HG02884 (cell line): Measurements from ENCODE around the gene IMPA2.
"Not testable (repeated sequence)": the region's sequence is repeated elsewhere in the genome, so short reads cannot be mapped to it uniquely, and the experiment has no call there.

Source experiments
- ATAC-seq: cut with Tn5 transposase; IDR thresholded peaks from one replicate; pipeline ENCODE4 v1.9.1; 2021; ENCODE audit warnings: mild to moderate bottlenecking, moderate library complexity; ENCODE audit not compliant: unreplicated experiment

IMPA2 gene

DNA sequence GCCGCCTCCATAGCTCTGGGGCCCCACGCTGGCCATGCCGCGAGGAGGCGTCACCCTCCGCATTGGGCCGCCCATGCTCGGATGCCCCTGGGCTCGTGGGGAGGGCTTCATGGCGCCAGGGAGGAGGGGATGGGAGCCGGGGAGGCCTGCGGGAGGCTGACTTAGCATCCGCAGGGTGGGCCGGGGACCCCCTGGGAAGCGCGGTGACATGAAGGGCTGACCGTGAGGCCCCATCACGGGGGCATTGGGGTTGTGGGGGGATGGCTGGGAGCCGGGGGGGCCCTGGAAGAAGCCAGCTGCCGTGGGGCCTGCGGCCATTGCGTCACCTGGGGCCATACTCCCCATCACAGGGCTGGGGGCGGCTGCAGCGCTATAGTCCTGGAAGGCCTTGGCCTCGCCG lies 86.4 kb downstream of the IMPA2 start:
- ATAC-seq = no peak

DNA sequence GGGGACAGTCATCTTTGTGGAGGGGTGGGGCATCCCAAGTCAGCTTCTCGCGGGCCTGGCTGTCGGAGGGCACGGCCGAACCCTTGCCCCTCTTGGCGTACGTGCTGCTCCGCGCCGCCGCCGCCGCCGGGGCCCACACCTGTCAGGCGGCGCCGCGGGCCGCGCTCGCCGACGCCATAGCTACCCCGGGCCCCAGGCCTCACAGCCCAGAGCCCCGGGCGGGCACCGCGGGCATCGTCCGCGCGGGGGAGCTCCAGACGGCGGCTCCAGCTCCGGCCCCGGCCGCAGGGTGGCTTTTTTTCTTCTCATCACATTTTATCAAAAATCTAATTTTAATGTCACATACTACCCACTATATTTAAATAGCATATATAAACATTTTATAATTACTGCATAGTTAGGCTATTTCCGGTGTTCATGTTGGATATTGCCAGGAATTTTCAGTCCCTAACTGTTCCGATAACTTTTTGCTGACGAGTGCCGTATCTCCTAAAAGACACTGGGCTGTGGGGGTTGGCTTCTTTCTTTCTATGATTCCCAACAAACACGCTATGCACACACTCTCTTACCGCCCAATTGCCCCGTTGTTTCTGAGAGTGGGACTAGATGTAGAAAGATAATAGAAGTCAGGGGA lies 87.1 kb downstream of the IMPA2 start:
- not testable (repeated sequence) for ATAC-seq

DNA sequence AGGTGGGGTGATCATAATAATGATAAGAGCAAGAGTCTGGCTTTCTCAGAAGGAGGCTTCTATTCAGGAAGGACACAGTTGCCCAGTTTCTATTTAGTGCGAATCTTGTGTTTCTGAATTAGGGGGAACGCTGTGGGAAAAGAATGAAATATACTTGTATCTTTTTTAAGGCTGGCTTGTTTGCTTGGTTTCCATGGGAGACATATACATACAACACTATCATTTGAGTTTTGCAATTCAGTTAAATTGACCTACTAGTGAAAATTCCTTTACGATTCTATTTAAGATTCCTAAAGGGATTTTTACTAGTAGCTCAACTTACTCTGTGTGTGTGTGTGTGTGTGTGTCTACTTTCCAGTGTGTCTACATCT lies 87.6 kb downstream of the IMPA2 start:
- no peak for ATAC-seq

DNA sequence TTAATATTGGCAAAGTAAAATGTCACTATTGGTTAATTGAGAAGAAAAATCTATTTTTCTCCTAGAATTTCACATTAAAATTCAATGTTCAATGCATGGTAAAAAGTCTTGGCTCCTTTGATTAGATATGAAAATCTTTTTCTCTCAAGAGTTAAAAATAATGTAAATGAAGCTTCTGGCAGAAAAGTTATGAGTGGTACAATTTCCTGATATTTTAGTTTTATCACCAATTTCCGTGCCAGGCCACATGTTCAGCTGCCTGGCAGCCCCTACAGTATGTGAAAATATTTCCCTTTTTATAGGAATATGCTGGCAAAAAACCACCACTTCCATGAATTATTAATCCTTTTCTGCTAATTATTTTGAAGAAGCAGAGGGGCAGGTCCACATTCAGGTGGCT lies 89.8 kb downstream of the IMPA2 start:
- not testable (repeated sequence) for ATAC-seq

DNA sequence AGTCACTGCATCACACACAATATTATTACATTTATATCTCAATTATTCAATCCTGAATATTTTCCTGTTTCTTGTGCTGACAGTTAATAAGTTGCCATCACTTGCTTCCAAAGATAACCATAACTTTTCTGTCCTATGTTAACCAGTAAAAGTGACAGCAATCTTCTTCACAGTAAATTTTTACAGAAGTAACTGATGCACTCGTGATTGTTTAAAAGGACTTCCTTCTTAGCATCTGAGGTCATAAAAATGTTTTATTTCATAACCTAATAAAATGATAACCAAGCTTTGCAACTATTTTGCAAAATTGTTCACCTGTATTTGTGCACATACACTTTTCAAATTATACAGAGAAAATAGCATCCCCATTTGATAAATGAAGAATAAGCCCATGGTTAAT lies 91.7 kb downstream of the IMPA2 start:
- no peak for ATAC-seq

DNA sequence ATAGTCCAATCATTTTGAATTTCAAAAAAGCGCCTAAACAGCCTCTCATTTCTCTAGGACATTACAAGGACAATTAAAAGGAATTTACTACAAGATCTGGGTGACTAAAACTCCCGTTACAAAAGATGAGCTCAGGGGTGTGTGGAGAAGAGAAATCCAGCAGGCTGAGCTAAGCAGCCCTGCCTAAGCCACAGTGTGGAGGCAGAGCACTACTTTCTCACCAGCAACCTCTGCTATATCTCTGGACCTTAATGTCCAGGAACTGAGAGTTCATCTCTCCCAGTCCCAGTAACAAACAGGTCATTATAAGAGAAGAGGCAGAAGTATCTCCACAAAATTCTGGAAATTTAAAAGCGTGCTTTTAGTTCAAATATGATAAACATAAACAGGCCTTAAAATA lies 93.4 kb downstream of the IMPA2 start:
- ATAC-seq = no peak

DNA sequence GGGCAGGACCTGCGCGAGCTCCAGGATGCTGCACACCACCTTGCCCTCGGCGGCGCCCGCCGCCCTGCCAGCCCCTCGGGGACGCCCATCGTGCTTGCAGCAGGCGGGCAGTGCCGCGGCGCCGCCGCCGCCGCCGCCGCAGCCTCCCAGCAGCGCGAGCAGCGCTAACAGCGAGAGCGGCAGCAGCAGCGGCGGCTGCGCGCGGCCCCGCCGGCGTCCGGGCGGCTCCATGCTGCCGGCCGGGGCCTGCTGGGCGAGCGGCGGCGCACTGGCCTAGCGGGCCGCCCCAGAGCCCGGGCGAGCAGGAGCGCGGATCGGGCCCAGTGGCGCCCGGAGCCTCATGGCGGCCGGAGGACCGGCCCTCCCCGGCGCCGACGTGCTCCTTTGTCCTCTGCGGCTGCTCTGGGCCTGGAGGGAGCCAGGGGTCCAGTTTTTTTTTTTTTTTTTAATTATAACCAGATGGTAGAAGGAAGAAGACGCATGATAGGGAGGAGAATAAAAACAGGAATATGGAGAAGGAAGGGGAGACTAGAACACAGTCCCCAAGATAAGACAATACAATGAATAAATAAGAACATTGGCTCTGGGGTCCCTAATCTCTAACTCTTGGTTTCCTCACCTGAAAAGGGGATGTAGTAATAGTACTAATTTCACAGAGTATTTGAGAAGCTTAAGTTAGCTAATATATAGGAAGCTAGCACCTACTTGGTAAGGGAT lies 95.3 kb downstream of the IMPA2 start:
- peak; percentile 75 for ATAC-seq

DNA sequence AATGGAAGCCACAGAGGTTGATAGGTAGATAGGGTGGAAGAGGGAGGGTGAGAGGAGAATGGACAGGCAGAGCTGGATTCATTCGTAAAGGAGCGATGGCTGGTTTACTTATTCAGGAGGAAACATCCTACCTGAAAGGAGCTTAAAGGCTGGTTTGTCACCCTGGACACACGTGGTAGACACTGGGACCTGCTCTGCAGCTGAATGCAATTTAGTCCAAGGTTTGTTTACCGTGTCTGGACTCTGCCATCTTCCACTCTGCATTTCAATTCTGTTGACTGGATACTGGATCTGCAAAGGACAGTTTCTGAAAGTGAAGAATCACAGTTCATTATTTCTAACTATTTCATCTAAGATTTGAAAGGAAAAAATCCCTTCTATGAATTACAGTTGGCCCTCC lies 96.7 kb downstream of the IMPA2 start:
- not testable (repeated sequence) for ATAC-seq

DNA sequence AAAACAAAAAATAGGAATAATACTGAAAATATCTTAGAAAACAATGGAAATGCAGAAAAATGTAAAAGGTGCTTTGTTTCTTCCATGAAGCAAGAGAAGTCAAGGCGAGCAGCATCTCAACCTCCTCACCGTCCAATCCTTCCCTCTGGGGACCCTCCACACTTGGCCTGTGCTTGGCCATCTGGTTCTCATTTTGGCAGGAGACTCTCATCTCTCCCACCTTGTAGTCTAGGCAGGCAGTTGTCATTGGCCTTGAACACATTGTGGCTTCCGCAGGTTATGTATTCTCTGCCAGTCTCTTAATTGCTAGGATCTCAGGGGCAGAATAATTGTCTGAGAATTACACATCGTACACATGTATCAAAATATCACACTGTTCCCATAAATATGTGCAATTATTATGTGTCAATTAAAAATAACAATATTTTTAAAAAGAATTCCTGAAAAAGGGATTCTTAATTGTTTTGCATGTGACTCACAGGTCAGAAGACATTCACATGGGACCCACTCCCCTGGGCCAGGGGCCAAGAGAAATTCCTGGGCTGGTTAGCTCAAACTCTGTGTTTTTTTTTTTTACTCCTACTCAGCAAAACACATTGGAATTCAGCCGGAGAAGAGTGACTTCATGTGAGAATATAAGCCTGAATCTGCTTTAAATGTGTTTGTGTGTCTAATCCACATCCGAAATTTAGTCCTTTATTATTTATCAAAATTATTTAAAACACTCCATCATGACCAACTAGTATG lies 98.4 kb downstream of the IMPA2 start:
- no peak for ATAC-seq
